Measurements from ENCODE around the gene ALDH1B1.

- TF ChIP-seq CTCF (IDR thresholded peaks at IDR 0.05) (no peak), POLR2A (IDR thresholded peaks at IDR 0.05) (no peak)
Measured at GRCh38 chr9:38435521-38435920, 43.0 kb downstream of the ALDH1B1 start.

All from uterus (tissue), 2 donors.